GM19397 (cell line): ENCODE data around the gene PACS2.
"Not testable (repeated sequence)": the region's sequence is repeated elsewhere in the genome, so short reads cannot be mapped to it uniquely, and the experiment has no call there.

Experiments used
- ATAC-seq: cut with Tn5 transposase; IDR thresholded peaks from one replicate; pipeline ENCODE4 v1.9.1; 2021; ENCODE audit warnings: mild to moderate bottlenecking, moderate library complexity; ENCODE audit not compliant: unreplicated experiment

The PACS2 gene

GRCh38 chr14:105313381-105314286 is 914 bp upstream of the PACS2 start:
- no peak for ATAC-seq

GRCh38 chr14:105315211-105315721 is 718 bp downstream of the PACS2 start:
- ATAC-seq: peak; percentile 11

- no peak for ATAC-seq
Observed at GRCh38 chr14:105315941-105316576, 1.5 kb downstream of the PACS2 start.

GRCh38 chr14:105316577-105316941 is 2.0 kb downstream of the PACS2 start:
- ATAC-seq: no peak

GRCh38 chr14:105316968-105317510 is 2.5 kb downstream of the PACS2 start:
- no peak for ATAC-seq

- ATAC-seq: no peak
Observed at GRCh38 chr14:105317546-105317945, 3.0 kb downstream of the PACS2 start.

GRCh38 chr14:105322791-105323556 is 8.4 kb downstream of the PACS2 start:
- ATAC-seq: no peak

- no peak for ATAC-seq
Observed at GRCh38 chr14:105323663-105324062, 9.1 kb downstream of the PACS2 start.

GRCh38 chr14:105324080-105324778 is 9.7 kb downstream of the PACS2 start:
- ATAC-seq: no peak

GRCh38 chr14:105324871-105325270 is 10.3 kb downstream of the PACS2 start:
- ATAC-seq: no peak

GRCh38 chr14:105325303-105325702 is 10.8 kb downstream of the PACS2 start:
- ATAC-seq: no peak

- ATAC-seq: no peak
Observed at GRCh38 chr14:105325716-105326567, 11.4 kb downstream of the PACS2 start.

- no peak for ATAC-seq
Observed at GRCh38 chr14:105326568-105326867, 12.0 kb downstream of the PACS2 start.

GRCh38 chr14:105326891-105327694 is 12.5 kb downstream of the PACS2 start:
- no peak for ATAC-seq

- ATAC-seq: not testable (repeated sequence)
Observed at GRCh38 chr14:105327695-105328045, 13.1 kb downstream of the PACS2 start.

- ATAC-seq: no peak
Observed at GRCh38 chr14:105328070-105328677, 13.6 kb downstream of the PACS2 start.

GRCh38 chr14:105328678-105329390 is 14.3 kb downstream of the PACS2 start:
- no peak for ATAC-seq
